OCI-LY7 (cell line): Measurements from ENCODE around the gene NLRP3. TPM values are rescaled to one million over a fixed set of nuclear protein-coding genes. Genes with fewer than 3 reads are reported as not detected.

Experiments
- BruUV-seq: library from RNA; stranded (reverse); fragments of 400-500 nt; replicated peaks from 2 replicates; lab custom pipeline; 2021; lab: Mats Ljungman, UMichigan
- CTCF ChIA-PET: fragments of 300-600 bp; sonication (Branson Sonifier 250); formaldehyde crosslinking; loops from one replicate; lab custom pipeline; 2022; ENCODE audit warnings: antibody characterized with exemption; ENCODE audit not compliant: unreplicated experiment; lab: Charles Lee
- POLR2A ChIA-PET: fragments of 300-600 bp; sonication (Branson Sonifier 250); formaldehyde crosslinking; loops from one replicate; lab custom pipeline; 2022; ENCODE audit warnings: antibody characterized with exemption; lab: Charles Lee
- DNase-seq: peaks from one replicate; pipeline ENCODE4 v3.0.0-alpha.2; 2015; ENCODE audit warnings: low spot score
- H2AFZ ChIP-seq: fragments of 200-600 bp; sonication (generic), shearing (Covaris generic); 2 replicates; pipeline ENCODE4 v1.6.1; 2014; ENCODE audit warnings: mild to moderate bottlenecking, antibody characterized with exemption, low read length, moderate library complexity
- H3K27ac ChIP-seq: fragments of 200-600 bp; sonication (generic); 2 replicates; pipeline ENCODE4 v1.5.1; 2014; ENCODE audit warnings: mixed run types, low read depth, mild to moderate bottlenecking, moderate library complexity, low read length, inconsistent platforms; ENCODE audit not compliant: poor library complexity, severe bottlenecking
- H3K36me3 ChIP-seq: fragments of 200-600 bp; sonication (generic); 2 replicates; pipeline ENCODE4 v1.6.1; 2014; ENCODE audit warnings: mild to moderate bottlenecking, antibody characterized with exemption, low read length, moderate library complexity, mixed read lengths; ENCODE audit not compliant: insufficient read depth
- H3K4me1 ChIP-seq: fragments of 200-600 bp; sonication (generic); 2 replicates; pipeline ENCODE4 v1.5.1; 2014; ENCODE audit warnings: mild to moderate bottlenecking, low read length; ENCODE audit not compliant: insufficient read depth, poor library complexity, severe bottlenecking
- H3K4me2 ChIP-seq: fragments of 200-600 bp; sonication (generic); 2 replicates; pipeline ENCODE4 v1.6.1; 2014; ENCODE audit warnings: mild to moderate bottlenecking, low read length
- H3K4me3 ChIP-seq: fragments of 200-600 bp; sonication (generic); 2 replicates; pipeline ENCODE4 v1.5.1; 2014; ENCODE audit warnings: mild to moderate bottlenecking, low read depth, low read length; ENCODE audit not compliant: poor library complexity, severe bottlenecking
- H3K79me2 ChIP-seq: fragments of 200-600 bp; sonication (generic); 2 replicates; pipeline ENCODE4 v1.6.1; 2016; ENCODE audit warnings: low read depth, mild to moderate bottlenecking, low read length, moderate library complexity, mixed read lengths; ENCODE audit not compliant: insufficient read depth
- H3K9me2 ChIP-seq: fragments of 200-600 bp; sonication (generic); 2 replicates; pipeline ENCODE4 v1.6.1; 2016; ENCODE audit warnings: mild to moderate bottlenecking, low read length, mixed read lengths; ENCODE audit not compliant: insufficient read depth
- H3K9me3 ChIP-seq: fragments of 200-600 bp; sonication (generic); 2 replicates; pipeline ENCODE4 v1.6.1; 2014; ENCODE audit warnings: mild to moderate bottlenecking, mixed run types, low read length, mixed read lengths
- H4K20me1 ChIP-seq: fragments of 200-600 bp; sonication (generic); 2 replicates; pipeline ENCODE4 v1.6.1; 2014; ENCODE audit warnings: mild to moderate bottlenecking, antibody characterized with exemption, low read length, moderate library complexity, mixed read lengths; ENCODE audit not compliant: insufficient read depth
- CTCF ChIP-seq: fragments of 200-600 bp; sonication (generic); conservative IDR thresholded peaks from 2 replicates; pipeline ENCODE4 v1.5.1; 2014; ENCODE audit warnings: mild to moderate bottlenecking, antibody characterized with exemption, low read length, moderate library complexity, mixed read lengths
- EZH2phosphoT487 ChIP-seq: fragments of 200-600 bp; sonication (generic); IDR thresholded peaks from 2 replicates; pipeline ENCODE4 v1.6.1; 2018; ENCODE audit warnings: low read depth, borderline replicate concordance, mild to moderate bottlenecking, mixed run types, antibody characterized with exemption, low read length, moderate library complexity, mixed read lengths
- intact Hi-C: fragments of 100-400 bp; cut with micrococcal nuclease; formaldehyde crosslinking; loops from one replicate; pipeline ENCODE4 v1.10.0; 2022; ENCODE audit not compliant: unreplicated experiment
- total RNA-seq, 2 experiments: library from RNA; depleted of rRNA in 1 of 2; stranded (reverse); fragments of >200 nt in 1 of 2; shearing (Covaris generic) in 1 of 2; gene quantifications; 2 replicates each; pipeline ENCODE4 v1.2.3, GENCODE V29; 2014 to 2022

The NLRP3 gene
- total RNA-seq, 2 experiments from 2014 or later = not detected

- BruUV-seq = no TSS peak
Observed at GRCh38 chr1:247385283-247385682, 30.7 kb upstream of the NLRP3 start.

GRCh38 chr1:247386217-247386616 is 29.8 kb upstream of the NLRP3 start:
- H3K4me3 ChIP-seq = no peak overlapping the region
- no peak overlapping the region for H2AFZ ChIP-seq
- BruUV-seq = no TSS peak
- intact Hi-C loops = no loop called here
- no peaks in the 10 kb centered on the region for H3K79me2 ChIP-seq
- TF ChIP-seq CTCF (no peak), EZH2phosphoT487 (no peak)
- H3K4me2 ChIP-seq = no peak overlapping the region
- H4K20me1 ChIP-seq = no peaks in the 10 kb centered on the region
- ChIA-PET POLR2A (no interaction called here), CTCF (no interaction called here)
- DNase-seq = no peak
- no peaks in the 10 kb centered on the region for H3K9me3 ChIP-seq
- no peaks in the 10 kb centered on the region for H3K36me3 ChIP-seq
- peaks cover 12% of the 10 kb centered on the region for H3K4me1 ChIP-seq
- H3K9me2 ChIP-seq = no peaks in the 10 kb centered on the region
- H3K27ac ChIP-seq = no peak overlapping the region

More at GRCh38 chr1:247385283-247385682, 30.7 kb upstream of the NLRP3 start:
- intact Hi-C loops = no loop called here
- Histone ChIP-seq H3K36me3 (no peaks in the 10 kb centered on the region), H3K4me3 (no peak overlapping the region), H3K27ac (no peak overlapping the region), H3K4me1 (peaks cover 8% of the 10 kb centered on the region), H3K9me2 (no peaks in the 10 kb centered on the region), H3K4me2 (no peak overlapping the region), H2AFZ (no peak overlapping the region), H3K9me3 (no peaks in the 10 kb centered on the region), H4K20me1 (no peaks in the 10 kb centered on the region), H3K79me2 (no peaks in the 10 kb centered on the region)
- ChIA-PET POLR2A (no interaction called here), CTCF (no interaction called here)
- TF ChIP-seq CTCF (no peak), EZH2phosphoT487 (no peak)
- DNase-seq = no peak

GRCh38 chr1:247386687-247387086 is 29.3 kb upstream of the NLRP3 start:
- no peak overlapping the region for H2AFZ ChIP-seq
- TF ChIP-seq CTCF = no peak
- TF ChIP-seq EZH2phosphoT487 = no peak
- H3K4me1 ChIP-seq = peaks cover 12% of the 10 kb centered on the region
- no peaks in the 10 kb centered on the region for H3K9me3 ChIP-seq
- BruUV-seq = no TSS peak
- no peak overlapping the region for H3K4me3 ChIP-seq
- no peak for DNase-seq
- no peaks in the 10 kb centered on the region for H3K36me3 ChIP-seq
- no peaks in the 10 kb centered on the region for H4K20me1 ChIP-seq
- H3K9me2 ChIP-seq = no peaks in the 10 kb centered on the region
- no peak overlapping the region for H3K4me2 ChIP-seq
- H3K27ac ChIP-seq = no peak overlapping the region
- ChIA-PET POLR2A (no interaction called here), CTCF (no interaction called here)
- H3K79me2 ChIP-seq = no peaks in the 10 kb centered on the region
- intact Hi-C loops = no loop called here
